ENCODE results near the gene KLC3.
"Not testable (repeated sequence)": the region's sequence is repeated elsewhere in the genome, so short reads cannot be mapped to it uniquely, and the experiment has no call there.

Gene KLC3

GRCh38 chr19:45322744-45323281 is 17.7 kb upstream of the KLC3 start, which contains the start of gene CKM:
Gene CKM, minus strand, starts transcription at chr19:45322875. Its CDS starts 3,162 bp downstream, at chr19:45319713.
- no peaks in the 10 kb centered on the region for H3K36me3 ChIP-seq (ENCODE audit: insufficient read depth, low read length)
- H3K9ac ChIP-seq (ENCODE audit: insufficient read length): no peak within 1 kb of the TSS
- no peak within 1 kb of the TSS for H3K4me3 ChIP-seq
- H3K9me3 ChIP-seq (ENCODE audit: low read depth, low read length): no peaks in the 10 kb centered on the region
- no peak within 1 kb of the TSS for H3K27ac ChIP-seq
- TF ChIP-seq FOXP2 (optimal IDR thresholded peaks at IDR 0.05; ENCODE audit: control extremely low read depth, extremely low read length, insufficient read depth) (no peak), EZH2 (IDR thresholded peaks at IDR 0.05) (no peak), POLR2AphosphoS5 (IDR thresholded peaks at IDR 0.05; ENCODE audit: borderline replicate concordance, low read depth, low read length) (no peak)
- DNase-seq (ENCODE audit: low read depth, low spot score): no peak

- no peak overlapping the region for H3K9ac ChIP-seq (ENCODE audit: insufficient read length)
- no peak overlapping the region for H3K4me3 ChIP-seq
- no peaks in the 10 kb centered on the region for H3K36me3 ChIP-seq (ENCODE audit: insufficient read depth, low read length)
- H3K9me3 ChIP-seq (ENCODE audit: low read depth, low read length): no peaks in the 10 kb centered on the region
- DNase-seq (ENCODE audit: low read depth, low spot score): no peak
- H3K27ac ChIP-seq: no peak overlapping the region
- TF ChIP-seq EZH2 (IDR thresholded peaks at IDR 0.05) (no peak), POLR2AphosphoS5 (IDR thresholded peaks at IDR 0.05; ENCODE audit: borderline replicate concordance, low read depth, low read length) (no peak), FOXP2 (optimal IDR thresholded peaks at IDR 0.05; ENCODE audit: control extremely low read depth, extremely low read length, insufficient read depth) (no peak)
These were observed 16.9 kb upstream of the KLC3 start for GRCh38 chr19:45323671-45324081.

- H3K36me3 ChIP-seq (ENCODE audit: insufficient read depth, low read length): no peaks in the 10 kb centered on the region
- DNase-seq (ENCODE audit: low read depth, low spot score): no peak
- TF ChIP-seq EZH2 (IDR thresholded peaks at IDR 0.05) (no peak), FOXP2 (optimal IDR thresholded peaks at IDR 0.05; ENCODE audit: control extremely low read depth, extremely low read length, insufficient read depth) (no peak), POLR2AphosphoS5 (IDR thresholded peaks at IDR 0.05; ENCODE audit: borderline replicate concordance, low read depth, low read length) (no peak)
- H3K9ac ChIP-seq (ENCODE audit: insufficient read length): no peak overlapping the region
- H3K27ac ChIP-seq: no peak overlapping the region
- H3K4me3 ChIP-seq: no peak overlapping the region
- H3K9me3 ChIP-seq (ENCODE audit: low read depth, low read length): no peaks in the 10 kb centered on the region
These were observed 16.1 kb upstream of the KLC3 start for GRCh38 chr19:45324349-45324907.

- H3K9ac ChIP-seq (ENCODE audit: insufficient read length): no peak overlapping the region
- no peak overlapping the region for H3K27ac ChIP-seq
- TF ChIP-seq EZH2 (IDR thresholded peaks at IDR 0.05) (no peak), POLR2AphosphoS5 (IDR thresholded peaks at IDR 0.05; ENCODE audit: borderline replicate concordance, low read depth, low read length) (no peak), FOXP2 (optimal IDR thresholded peaks at IDR 0.05; ENCODE audit: control extremely low read depth, extremely low read length, insufficient read depth) (no peak)
- DNase-seq (ENCODE audit: low read depth, low spot score): no peak
- no peaks in the 10 kb centered on the region for H3K9me3 ChIP-seq (ENCODE audit: low read depth, low read length)
- no peaks in the 10 kb centered on the region for H3K36me3 ChIP-seq (ENCODE audit: insufficient read depth, low read length)
- H3K4me3 ChIP-seq: no peak overlapping the region
These were observed 13.0 kb upstream of the KLC3 start for GRCh38 chr19:45327404-45328143.

- Histone ChIP-seq H3K9ac (ENCODE audit: insufficient read length) (no peak overlapping the region), H3K4me3 (no peak overlapping the region), H3K36me3 (ENCODE audit: insufficient read depth, low read length) (no peaks in the 10 kb centered on the region), H3K27ac (no peak overlapping the region), H3K9me3 (ENCODE audit: low read depth, low read length) (no peaks in the 10 kb centered on the region)
- no peak for TF ChIP-seq POLR2AphosphoS5 (IDR thresholded peaks at IDR 0.05; ENCODE audit: borderline replicate concordance, low read depth, low read length)
- TF ChIP-seq FOXP2 (optimal IDR thresholded peaks at IDR 0.05; ENCODE audit: control extremely low read depth, extremely low read length, insufficient read depth): no peak
- no peak for TF ChIP-seq EZH2 (IDR thresholded peaks at IDR 0.05)
- no peak for DNase-seq (ENCODE audit: low read depth, low spot score)
These were observed 9.1 kb upstream of the KLC3 start for GRCh38 chr19:45331411-45331810.

- Histone ChIP-seq H3K9ac (ENCODE audit: insufficient read length) (no peak overlapping the region), H3K36me3 (ENCODE audit: insufficient read depth, low read length) (no peaks in the 10 kb centered on the region), H3K27ac (no peak overlapping the region), H3K9me3 (ENCODE audit: low read depth, low read length) (no peaks in the 10 kb centered on the region), H3K4me3 (no peak overlapping the region)
- DNase-seq (ENCODE audit: low read depth, low spot score): no peak
- no peak for TF ChIP-seq POLR2AphosphoS5 (IDR thresholded peaks at IDR 0.05; ENCODE audit: borderline replicate concordance, low read depth, low read length)
- TF ChIP-seq EZH2 (IDR thresholded peaks at IDR 0.05): no peak
- no peak for TF ChIP-seq FOXP2 (optimal IDR thresholded peaks at IDR 0.05; ENCODE audit: control extremely low read depth, extremely low read length, insufficient read depth)
These were observed 6.8 kb upstream of the KLC3 start for GRCh38 chr19:45333609-45334303.

- not testable (repeated sequence) for H3K36me3 ChIP-seq (ENCODE audit: insufficient read depth, low read length); DNase-seq (ENCODE audit: low read depth, low spot score); H3K9ac ChIP-seq (ENCODE audit: insufficient read length); H3K4me3 ChIP-seq; H3K27ac ChIP-seq; H3K9me3 ChIP-seq (ENCODE audit: low read depth, low read length)
These were observed 5.7 kb upstream of the KLC3 start for GRCh38 chr19:45334881-45335280.

GRCh38 chr19:45336696-45337251 is 3.8 kb upstream of the KLC3 start:
- no peak overlapping the region for H3K9ac ChIP-seq (ENCODE audit: insufficient read length)
- DNase-seq (ENCODE audit: low read depth, low spot score): no peak
- H3K27ac ChIP-seq: no peak overlapping the region
- H3K9me3 ChIP-seq (ENCODE audit: low read depth, low read length): no peaks in the 10 kb centered on the region
- no peak overlapping the region for H3K4me3 ChIP-seq
- H3K36me3 ChIP-seq (ENCODE audit: insufficient read depth, low read length): no peaks in the 10 kb centered on the region
- no peak for TF ChIP-seq EZH2 (IDR thresholded peaks at IDR 0.05)
- TF ChIP-seq POLR2AphosphoS5 (IDR thresholded peaks at IDR 0.05; ENCODE audit: borderline replicate concordance, low read depth, low read length): no peak
- TF ChIP-seq FOXP2 (optimal IDR thresholded peaks at IDR 0.05; ENCODE audit: control extremely low read depth, extremely low read length, insufficient read depth): no peak
